SK-N-SH treated with all-trans-retinoic acid at 6 μM for 48 hours (cell line): ENCODE results near the gene MIA2.

Source experiments
- ESRRG ChIP-seq: fragments of 250-450 bp; sonication (Bioruptor Pico); IDR thresholded peaks from 2 replicates; pipeline ENCODE4 v1.6.1; 2021; ENCODE audit warnings: mild to moderate bottlenecking
- GLIS3 ChIP-seq: fragments of 250-450 bp; sonication (Bioruptor Pico); IDR thresholded peaks from 2 replicates; pipeline ENCODE4 v1.5.0; 2020; ENCODE audit warnings: mild to moderate bottlenecking, moderate library complexity
- OSR1 ChIP-seq: fragments of 250-450 bp; sonication (Bioruptor Pico); IDR thresholded peaks from 2 replicates; pipeline ENCODE4 v1.8.0; 2022; ENCODE audit warnings: moderate library complexity, mild to moderate bottlenecking, inconsistent platforms
- PATZ1 ChIP-seq: fragments of 250-450 bp; sonication (Bioruptor Pico); IDR thresholded peaks from 2 replicates; pipeline ENCODE4 v1.8.0; 2020; ENCODE audit warnings: mild to moderate bottlenecking, moderate library complexity, borderline replicate concordance
- POU6F1 ChIP-seq: fragments of 250-450 bp; sonication (Bioruptor Pico); IDR thresholded peaks from 2 replicates; pipeline ENCODE4 v1.8.0; 2021; ENCODE audit warnings: low read depth, mild to moderate bottlenecking, moderate library complexity, borderline replicate concordance
- PPARA ChIP-seq: fragments of 250-450 bp; sonication (Bioruptor Pico); IDR thresholded peaks from 2 replicates; pipeline ENCODE4 v1.5.0; 2020; ENCODE audit warnings: mild to moderate bottlenecking, borderline replicate concordance
- RARB ChIP-seq: fragments of 250-450 bp; sonication (Bioruptor Pico); IDR thresholded peaks from 2 replicates; pipeline ENCODE4 v1.8.0; 2021; ENCODE audit warnings: mild to moderate bottlenecking, moderate library complexity
- SNAI2 ChIP-seq: fragments of 250-450 bp; sonication (Bioruptor Pico); IDR thresholded peaks from 2 replicates; pipeline ENCODE4 v1.5.0; 2020; ENCODE audit warnings: mild to moderate bottlenecking, moderate library complexity
- TCF4 ChIP-seq: fragments of 250-450 bp; sonication (Bioruptor Pico); IDR thresholded peaks from 2 replicates; pipeline ENCODE4 v1.8.0; 2021; ENCODE audit warnings: mild to moderate bottlenecking, moderate library complexity, borderline replicate concordance
- ZC3H10 ChIP-seq: fragments of 250-450 bp; sonication (Bioruptor Pico); IDR thresholded peaks from 2 replicates; pipeline ENCODE4 v1.5.1; 2021; ENCODE audit warnings: mild to moderate bottlenecking, moderate library complexity
- ZFP30 ChIP-seq: fragments of 450-650 bp; formaldehyde crosslinking; IDR thresholded peaks from 2 replicates; pipeline ENCODE4 v1.5.0; 2022; ENCODE audit warnings: mild to moderate bottlenecking, moderate library complexity
- TF ChIP-seq, protein P1 (sequence below): fragments of 250-450 bp; sonication (Bioruptor Pico); IDR thresholded peaks from 2 replicates; pipeline ENCODE4 v1.5.1; 2020; ENCODE audit warnings: low read depth, mild to moderate bottlenecking, moderate library complexity

GRCh38 chr14:39246618-39247017 lies 12.9 kb downstream of the MIA2 start:
- no peak for TF ChIP-seq ZFP30 (CRISPR knock-in tag)
- no peak for TF ChIP-seq RARB (CRISPR knock-in tag)
- no peak for TF ChIP-seq GLIS3 (CRISPR knock-in tag)
- no peak for TF ChIP-seq PPARA (CRISPR knock-in tag)
- no peak for TF ChIP-seq POU6F1 (CRISPR knock-in tag)
- TF ChIP-seq, protein P1, sequence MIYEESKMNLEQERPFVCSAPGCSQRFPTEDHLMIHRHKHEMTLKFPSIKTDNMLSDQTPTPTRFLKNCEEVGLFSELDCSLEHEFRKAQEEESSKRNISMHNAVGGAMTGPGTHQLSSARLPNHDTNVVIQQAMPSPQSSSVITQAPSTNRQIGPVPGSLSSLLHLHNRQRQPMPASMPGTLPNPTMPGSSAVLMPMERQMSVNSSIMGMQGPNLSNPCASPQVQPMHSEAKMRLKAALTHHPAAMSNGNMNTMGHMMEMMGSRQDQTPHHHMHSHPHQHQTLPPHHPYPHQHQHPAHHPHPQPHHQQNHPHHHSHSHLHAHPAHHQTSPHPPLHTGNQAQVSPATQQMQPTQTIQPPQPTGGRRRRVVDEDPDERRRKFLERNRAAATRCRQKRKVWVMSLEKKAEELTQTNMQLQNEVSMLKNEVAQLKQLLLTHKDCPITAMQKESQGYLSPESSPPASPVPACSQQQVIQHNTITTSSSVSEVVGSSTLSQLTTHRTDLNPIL (CRISPR knock-in tag) = no peak
- TF ChIP-seq PATZ1 = no peak
- no peak for TF ChIP-seq ESRRG (CRISPR knock-in tag)
- TF ChIP-seq SNAI2 (CRISPR knock-in tag) = no peak
- no peak for TF ChIP-seq TCF4 (CRISPR knock-in tag)
- no peak for TF ChIP-seq OSR1 (CRISPR knock-in tag)
- TF ChIP-seq ZC3H10 (CRISPR knock-in tag) = no peak
